Neural cell (in vitro differentiated cells): Measurements from ENCODE around the gene CMTM6.

Experiments
- EP300 ChIP-seq: fragments of 450-650 bp; conservative IDR thresholded peaks from 2 replicates; pipeline ENCODE4 v1.6.1; 2014; ENCODE audit warnings: antibody characterized with exemption, mild to moderate bottlenecking, moderate library complexity; ENCODE audit not compliant: poor library complexity, severe bottlenecking
- EZH2 ChIP-seq: fragments of 200-600, 300-800 bp; shearing (Covaris generic), sonication (generic); IDR thresholded peaks from 2 replicates; pipeline ENCODE4 v1.6.1; 2014; ENCODE audit warnings: antibody characterized with exemption, low read length, borderline replicate concordance, mild to moderate bottlenecking; ENCODE audit not compliant: insufficient read depth, poor library complexity, severe bottlenecking
- POLR2AphosphoS5 ChIP-seq: IDR thresholded peaks from 2 replicates; pipeline ENCODE4 v1.6.1; 2012
- RAD21 ChIP-seq: fragments of 450-650 bp; conservative IDR thresholded peaks from 2 replicates; pipeline ENCODE4 v1.6.1; 2014; ENCODE audit warnings: antibody characterized with exemption, mild to moderate bottlenecking, moderate library complexity
- SMC3 ChIP-seq: fragments of 450-650 bp; conservative IDR thresholded peaks from 2 replicates; pipeline ENCODE4 v1.6.1; 2014; ENCODE audit warnings: antibody characterized with exemption, mild to moderate bottlenecking, moderate library complexity; ENCODE audit not compliant: poor library complexity
- TAF1 ChIP-seq: IDR thresholded peaks from 2 replicates; pipeline ENCODE4 v1.6.1; 2012; ENCODE audit warnings: low read depth
- TF ChIP-seq, protein P1 (sequence below): fragments of 450-650 bp; IDR thresholded peaks from 2 replicates; pipeline ENCODE4 v1.5.1; 2014; ENCODE audit warnings: antibody characterized with exemption, mild to moderate bottlenecking, moderate library complexity; ENCODE audit not compliant: poor library complexity, severe bottlenecking
- TF ChIP-seq, protein P2 (sequence below): IDR thresholded peaks from 2 replicates; pipeline ENCODE4 v1.6.1; 2012; ENCODE audit warnings: borderline replicate concordance

DNA sequence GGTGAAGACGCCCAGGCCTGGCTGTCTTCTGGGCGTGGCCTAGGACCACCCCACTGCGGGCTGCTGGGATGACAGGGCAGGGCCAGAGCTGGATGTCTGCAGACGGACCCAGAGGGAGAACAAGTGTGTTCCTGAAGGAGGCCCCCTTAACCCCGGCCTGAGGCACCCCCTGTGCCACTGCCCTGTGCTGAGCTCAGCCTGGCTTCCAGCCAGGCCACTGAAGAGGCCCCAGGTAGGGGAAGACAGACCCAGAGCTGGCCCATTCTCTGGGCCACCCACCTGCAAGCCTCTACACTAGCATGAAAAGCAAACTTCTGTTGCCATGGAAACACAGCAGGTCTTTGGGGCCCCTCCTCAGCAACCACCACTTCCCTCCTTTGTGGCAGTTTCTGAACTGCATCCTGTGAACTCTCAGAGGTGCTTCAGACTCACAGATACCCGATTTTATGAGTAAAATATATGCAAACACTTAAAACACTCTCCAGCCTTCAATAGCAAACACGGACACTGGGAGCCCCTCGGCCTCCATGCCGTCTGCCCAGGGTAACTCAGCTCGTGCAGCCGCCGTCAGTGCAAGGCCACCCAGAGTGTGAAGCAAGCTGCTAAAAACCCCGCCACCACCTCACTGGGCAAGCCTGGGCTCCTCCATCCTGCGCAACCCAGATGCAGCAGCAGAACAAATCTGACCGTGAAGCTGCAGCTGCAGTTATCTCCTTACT, 42.5 kb downstream of the CMTM6 start:
- TF ChIP-seq SMC3 (no peak), POLR2AphosphoS5 (no peak), EZH2 (no peak), TAF1 (no peak), EP300 (no peak), RAD21 (peak; percentile 16)
- TF ChIP-seq, protein P1, sequence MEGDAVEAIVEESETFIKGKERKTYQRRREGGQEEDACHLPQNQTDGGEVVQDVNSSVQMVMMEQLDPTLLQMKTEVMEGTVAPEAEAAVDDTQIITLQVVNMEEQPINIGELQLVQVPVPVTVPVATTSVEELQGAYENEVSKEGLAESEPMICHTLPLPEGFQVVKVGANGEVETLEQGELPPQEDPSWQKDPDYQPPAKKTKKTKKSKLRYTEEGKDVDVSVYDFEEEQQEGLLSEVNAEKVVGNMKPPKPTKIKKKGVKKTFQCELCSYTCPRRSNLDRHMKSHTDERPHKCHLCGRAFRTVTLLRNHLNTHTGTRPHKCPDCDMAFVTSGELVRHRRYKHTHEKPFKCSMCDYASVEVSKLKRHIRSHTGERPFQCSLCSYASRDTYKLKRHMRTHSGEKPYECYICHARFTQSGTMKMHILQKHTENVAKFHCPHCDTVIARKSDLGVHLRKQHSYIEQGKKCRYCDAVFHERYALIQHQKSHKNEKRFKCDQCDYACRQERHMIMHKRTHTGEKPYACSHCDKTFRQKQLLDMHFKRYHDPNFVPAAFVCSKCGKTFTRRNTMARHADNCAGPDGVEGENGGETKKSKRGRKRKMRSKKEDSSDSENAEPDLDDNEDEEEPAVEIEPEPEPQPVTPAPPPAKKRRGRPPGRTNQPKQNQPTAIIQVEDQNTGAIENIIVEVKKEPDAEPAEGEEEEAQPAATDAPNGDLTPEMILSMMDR, result no peak
- TF ChIP-seq, protein P2, sequence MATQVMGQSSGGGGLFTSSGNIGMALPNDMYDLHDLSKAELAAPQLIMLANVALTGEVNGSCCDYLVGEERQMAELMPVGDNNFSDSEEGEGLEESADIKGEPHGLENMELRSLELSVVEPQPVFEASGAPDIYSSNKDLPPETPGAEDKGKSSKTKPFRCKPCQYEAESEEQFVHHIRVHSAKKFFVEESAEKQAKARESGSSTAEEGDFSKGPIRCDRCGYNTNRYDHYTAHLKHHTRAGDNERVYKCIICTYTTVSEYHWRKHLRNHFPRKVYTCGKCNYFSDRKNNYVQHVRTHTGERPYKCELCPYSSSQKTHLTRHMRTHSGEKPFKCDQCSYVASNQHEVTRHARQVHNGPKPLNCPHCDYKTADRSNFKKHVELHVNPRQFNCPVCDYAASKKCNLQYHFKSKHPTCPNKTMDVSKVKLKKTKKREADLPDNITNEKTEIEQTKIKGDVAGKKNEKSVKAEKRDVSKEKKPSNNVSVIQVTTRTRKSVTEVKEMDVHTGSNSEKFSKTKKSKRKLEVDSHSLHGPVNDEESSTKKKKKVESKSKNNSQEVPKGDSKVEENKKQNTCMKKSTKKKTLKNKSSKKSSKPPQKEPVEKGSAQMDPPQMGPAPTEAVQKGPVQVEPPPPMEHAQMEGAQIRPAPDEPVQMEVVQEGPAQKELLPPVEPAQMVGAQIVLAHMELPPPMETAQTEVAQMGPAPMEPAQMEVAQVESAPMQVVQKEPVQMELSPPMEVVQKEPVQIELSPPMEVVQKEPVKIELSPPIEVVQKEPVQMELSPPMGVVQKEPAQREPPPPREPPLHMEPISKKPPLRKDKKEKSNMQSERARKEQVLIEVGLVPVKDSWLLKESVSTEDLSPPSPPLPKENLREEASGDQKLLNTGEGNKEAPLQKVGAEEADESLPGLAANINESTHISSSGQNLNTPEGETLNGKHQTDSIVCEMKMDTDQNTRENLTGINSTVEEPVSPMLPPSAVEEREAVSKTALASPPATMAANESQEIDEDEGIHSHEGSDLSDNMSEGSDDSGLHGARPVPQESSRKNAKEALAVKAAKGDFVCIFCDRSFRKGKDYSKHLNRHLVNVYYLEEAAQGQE, result no peak
